NCI-H524 treated with DMSO at 0.1 percent for 48 hours (cell line): ENCODE measurements around the gene CSNK2A3.
"Not testable (repeated sequence)": the region's sequence is repeated elsewhere in the genome, so short reads cannot be mapped to it uniquely, and the experiment has no call there.

Source experiments
- DNase-seq: peaks from one replicate; lab custom pipeline; 2025; lab: John Stamatoyannopoulos, UW

CSNK2A3 gene

DNA sequence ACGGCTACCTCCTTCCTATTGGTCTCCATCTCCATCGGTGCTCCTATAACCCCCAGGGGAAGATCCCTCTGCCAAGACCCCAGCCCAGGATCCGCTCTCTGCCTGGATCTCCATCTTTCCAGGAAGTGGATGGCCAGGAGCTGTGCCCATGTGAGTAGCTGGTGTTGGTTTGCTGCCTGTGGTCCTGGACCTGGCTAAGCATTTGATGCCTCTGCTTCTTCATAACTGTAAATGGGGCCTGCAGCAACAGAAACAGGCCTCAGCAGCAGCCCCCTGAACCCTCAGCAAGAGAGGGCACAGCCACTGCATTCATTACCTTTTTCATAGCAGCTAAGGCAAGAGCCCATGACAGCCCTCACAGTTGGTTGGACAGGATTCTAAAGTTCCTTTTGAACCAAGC lies 26.6 kb upstream of the CSNK2A3 start:
- DNase-seq, result no peak

DNA sequence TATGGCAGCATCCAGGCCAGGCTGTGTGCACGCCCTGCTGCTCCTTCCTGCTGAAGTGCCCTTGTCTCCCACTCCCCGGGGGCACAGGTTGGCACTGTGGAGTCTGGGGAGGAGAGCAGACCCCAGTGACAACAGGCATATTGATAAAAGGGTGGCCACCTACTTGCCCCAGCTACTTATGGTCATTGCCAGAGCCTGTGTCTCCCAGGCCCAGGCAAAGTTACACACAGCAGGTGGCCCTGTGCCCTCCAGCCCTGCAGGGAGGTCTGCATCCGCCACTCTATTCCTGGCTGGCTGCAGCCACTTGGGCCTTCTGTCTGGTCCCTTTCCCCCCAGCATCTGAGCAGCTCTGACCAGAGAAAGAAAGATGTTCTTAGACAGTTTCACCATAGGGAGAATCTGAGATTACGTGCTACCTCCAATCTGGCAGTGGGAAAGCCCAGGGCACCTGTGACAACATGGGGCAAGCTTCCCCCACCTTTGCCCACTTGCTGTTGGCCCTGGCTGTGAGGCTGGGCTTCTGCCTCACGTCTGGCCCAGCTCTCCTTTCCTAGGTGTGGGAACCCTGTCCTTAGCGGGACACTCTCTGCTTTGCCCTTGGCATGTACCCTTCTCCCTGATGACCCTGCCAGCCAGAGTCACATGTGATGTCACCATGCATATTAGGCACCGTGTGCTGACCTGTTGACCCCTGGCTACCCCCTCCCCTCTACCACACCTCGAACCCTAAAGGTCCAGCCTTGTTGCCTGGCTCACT lies 25.3 kb upstream of the CSNK2A3 start:
- DNase-seq, result no peak

DNA sequence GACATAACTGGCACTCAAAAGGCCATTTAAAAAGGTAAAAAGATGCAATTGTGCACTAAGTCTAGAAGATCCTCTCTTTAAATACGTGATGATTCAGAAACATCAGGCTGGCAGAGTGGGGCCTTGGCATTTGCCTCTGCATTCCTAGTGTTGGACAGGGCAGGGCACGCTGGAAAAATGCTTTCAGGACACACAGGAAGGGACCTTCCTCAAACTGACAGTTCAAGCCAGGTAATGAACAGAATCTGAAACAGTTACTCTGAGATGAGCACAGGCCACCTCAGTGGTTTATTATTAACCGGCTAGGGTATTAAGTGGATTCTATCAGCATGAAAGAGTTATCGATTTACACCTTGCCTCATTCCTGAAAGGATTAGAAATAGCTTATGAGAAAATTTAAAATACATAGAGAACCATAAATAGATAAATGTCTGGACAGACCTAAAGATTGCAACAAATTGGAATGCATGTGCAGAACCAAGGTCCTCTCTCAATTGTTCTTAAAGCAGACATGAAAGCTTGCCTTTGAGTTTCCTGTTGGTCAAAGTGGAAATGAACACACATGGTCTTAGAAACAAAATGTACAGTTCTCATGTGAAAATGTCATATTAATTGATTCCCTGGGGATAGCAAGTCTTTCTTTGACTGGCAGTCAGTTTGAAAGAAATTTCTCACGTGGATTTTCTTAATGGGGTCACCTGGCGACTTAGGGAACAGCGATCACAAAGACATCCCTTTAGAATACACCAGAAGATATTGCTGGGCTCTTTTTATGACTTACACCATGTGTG lies 21.5 kb upstream of the CSNK2A3 start:
- DNase-seq, result no peak

DNA sequence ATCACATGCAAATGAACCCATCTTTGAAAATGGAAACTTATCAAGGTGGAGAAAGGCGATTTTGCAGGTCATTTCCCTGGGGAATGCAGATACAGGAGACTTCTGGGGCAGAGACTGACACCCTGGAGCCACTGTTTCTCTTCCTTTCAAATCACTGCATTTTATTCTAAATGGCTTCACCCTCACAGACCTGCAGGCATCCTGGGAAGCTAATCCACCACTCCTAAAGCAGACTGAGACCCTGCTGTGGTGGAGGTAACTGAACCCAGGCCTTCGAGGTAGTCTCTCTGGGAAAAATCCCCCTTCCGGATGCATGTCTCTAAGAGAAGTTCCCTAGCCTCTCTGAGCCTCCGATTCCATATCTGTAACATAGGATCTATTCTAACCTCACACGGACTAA lies 20.9 kb upstream of the CSNK2A3 start:
- DNase-seq, result no peak

DNA sequence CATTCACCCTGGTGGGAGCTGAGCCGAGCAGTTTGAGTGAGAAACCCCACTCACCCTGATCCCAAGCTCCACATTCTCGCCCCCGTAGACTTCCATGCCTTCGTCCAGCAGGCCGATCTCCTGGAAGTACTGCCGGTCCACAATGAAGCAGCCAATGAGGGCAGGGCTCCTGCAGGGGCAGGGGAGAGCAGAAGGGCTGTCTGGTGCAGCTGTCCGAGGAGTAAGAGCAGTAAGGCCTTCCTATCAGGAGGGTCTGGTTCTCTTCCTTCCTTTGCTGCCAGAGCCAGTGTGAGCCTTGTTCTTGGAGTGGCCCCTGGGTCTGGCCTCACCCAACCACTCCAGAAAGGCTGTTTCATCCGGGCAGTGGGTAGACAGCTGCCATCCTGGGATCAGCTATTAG lies 19.4 kb upstream of the CSNK2A3 start:
- no peak for DNase-seq

DNA sequence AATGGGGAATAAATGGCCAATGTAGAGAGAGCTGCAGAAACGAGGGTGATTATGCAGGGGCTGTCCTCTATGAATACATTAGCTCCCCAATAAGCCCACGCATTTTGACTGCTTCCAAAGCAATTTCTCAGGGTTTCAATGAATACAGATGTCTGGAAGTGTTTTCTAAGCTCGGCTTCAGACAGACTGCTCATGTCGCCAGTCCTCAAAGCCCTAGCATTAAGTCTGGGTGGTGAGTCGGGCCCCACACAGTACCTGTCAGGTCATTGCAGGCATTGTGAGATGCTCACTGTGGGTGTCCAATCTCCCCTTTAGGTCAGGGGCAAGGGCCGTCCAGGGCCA lies 17.9 kb upstream of the CSNK2A3 start:
- no peak for DNase-seq

DNA sequence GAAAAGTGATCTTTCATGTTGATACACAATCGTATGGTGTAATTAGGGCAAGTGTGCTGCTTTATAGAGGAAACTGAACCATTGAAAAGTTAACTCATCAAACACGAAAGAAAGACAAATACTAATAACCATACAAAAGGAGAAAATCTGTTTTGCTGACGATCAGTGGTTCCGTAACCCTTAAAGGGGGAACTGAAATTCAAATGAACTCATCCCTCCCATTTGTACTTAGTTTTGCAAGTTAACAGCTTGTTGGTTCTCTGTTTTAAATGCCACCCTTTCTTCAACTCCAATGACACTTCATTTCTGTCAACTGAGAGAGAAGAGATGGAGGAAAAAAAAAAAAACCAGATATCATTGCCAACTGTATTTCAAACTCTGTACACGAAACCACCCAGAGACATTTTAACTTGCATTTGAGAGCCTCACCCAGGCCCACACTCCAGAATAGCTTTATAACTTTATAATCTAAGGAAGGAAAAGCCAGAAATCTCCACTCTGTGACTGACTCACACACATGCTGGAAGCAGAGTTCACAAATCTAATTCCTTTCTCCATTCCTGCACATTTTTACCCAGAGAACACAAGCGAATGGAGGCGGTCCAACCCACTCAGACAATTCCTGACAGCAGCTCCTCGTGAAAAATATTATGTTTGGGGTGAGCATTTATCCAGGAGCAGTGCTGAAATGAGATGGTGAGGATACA lies 17.4 kb upstream of the CSNK2A3 start:
- DNase-seq, result no peak

DNA sequence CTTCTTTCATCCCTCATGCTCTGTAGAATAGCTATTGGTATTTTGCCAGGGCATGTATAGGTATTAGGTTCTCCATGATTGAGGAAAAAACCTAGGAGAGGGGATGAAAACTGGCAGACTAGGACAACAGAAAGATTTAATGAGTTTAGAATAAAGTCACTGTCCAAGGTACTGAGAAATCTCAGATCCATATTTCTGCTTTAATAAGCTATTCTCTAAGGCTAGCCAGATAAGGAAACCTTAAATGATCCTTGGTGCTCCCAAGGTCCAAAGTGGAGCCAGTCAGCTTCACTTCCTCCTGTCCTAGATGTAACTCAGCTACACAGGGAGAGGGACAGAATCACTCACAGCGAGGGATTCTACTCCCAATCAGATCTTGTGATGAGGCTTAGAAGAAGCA lies 13.7 kb upstream of the CSNK2A3 start:
- no peak for DNase-seq

DNA sequence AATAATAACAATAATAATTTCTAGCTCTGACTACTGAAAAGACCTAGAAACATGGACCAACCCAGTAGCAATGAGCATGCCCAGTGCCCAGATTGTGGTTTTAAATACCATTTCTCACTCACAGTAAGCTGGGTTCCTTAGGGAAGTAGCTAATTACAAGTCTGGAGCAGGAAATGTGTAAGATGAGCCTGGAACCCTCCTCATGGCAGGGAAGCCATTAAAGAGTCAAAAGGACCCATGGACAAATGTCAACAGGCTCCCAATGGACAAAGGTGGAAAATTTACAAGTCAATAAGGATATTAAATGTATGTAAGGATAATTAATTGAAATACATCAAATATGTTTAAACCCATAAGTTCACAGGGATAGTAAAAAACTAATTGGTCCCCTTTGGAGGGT lies 10.6 kb upstream of the CSNK2A3 start:
- DNase-seq, result no peak

DNA sequence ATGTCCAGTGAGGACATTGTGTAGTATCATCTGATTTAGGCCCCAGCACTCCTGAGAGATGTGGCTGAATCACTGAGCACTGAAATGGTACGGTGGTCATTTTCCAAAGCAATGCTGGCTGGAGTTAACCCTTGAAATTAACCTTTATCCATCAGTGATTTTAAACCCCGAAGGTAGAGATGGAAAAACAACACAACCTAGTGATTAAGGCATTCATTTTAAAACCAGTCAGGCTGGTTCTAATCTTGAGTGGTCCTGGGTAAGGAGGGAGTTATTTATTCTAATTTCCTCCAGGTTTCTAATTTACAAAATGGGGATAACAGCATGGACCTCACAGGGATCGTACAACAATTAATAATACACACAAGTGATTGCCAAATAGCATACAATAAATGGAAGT lies 6.6 kb upstream of the CSNK2A3 start:
- no peak for DNase-seq

DNA sequence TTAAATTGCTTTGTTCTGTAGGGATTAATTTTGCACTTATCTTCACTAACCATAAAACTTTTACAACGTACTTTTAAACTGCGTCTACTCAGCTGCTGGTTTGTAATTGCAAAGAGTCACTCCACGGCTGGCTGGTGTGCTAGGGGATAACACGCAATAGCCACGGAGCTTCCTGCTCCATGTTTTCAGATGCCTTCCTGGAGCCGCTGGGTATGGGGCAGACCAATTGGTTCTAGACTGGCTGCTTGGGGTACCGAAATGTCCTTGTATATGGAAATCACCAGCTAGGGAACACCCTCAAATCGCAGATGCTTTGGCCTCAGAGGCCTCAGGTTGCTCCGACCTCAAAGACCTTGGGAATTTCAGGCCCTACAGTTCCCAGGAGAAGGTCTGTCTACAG lies 3.8 kb upstream of the CSNK2A3 start:
- DNase-seq, result no peak

DNA sequence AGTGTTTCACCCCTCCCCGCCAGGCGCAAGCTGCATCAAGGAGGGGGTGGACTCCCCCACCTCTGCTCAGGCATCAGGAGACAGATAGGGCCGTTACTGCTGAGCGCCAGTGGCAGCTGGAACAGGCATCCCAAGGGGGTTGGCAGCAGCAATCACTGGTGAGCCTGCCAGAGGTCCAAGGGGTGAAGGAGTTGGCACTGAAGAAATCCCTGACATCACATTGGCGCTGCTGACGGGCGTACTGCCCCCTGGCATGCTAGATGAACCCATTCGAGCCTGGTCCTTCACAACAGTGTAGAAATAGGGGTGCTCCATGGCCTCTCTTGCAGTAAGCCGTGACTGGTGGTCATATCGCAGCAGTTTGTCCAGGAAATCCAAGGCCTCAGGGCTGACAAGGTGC lies 1.2 kb downstream of the CSNK2A3 start:
- not testable (repeated sequence) for DNase-seq

DNA sequence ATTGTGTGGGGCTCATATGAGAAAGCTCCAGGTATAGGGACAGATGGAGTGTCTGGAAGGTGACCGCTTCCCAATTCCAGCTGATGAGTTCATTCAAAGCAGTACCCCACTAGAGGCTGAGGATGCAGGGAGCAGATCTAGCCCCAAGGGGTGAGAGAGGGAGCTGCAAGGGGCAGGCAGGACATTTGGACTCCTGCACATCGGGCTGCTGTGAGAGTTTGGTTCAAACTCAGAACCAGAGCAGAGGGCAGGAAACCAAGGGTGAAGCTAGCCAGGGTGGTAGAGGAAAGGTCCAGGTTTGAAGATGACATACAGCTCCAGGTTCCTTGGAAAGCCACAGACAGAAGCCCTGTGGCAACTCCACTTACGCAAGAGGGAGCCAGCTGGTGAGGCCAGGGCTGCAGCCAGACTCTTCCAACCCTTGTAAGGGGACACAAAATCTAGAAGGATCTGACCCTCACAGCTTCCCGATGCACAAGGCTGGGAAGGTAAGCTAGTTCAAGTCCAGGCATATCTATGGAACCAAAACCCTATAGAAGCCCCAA lies 1.9 kb downstream of the CSNK2A3 start:
- no peak for DNase-seq

DNA sequence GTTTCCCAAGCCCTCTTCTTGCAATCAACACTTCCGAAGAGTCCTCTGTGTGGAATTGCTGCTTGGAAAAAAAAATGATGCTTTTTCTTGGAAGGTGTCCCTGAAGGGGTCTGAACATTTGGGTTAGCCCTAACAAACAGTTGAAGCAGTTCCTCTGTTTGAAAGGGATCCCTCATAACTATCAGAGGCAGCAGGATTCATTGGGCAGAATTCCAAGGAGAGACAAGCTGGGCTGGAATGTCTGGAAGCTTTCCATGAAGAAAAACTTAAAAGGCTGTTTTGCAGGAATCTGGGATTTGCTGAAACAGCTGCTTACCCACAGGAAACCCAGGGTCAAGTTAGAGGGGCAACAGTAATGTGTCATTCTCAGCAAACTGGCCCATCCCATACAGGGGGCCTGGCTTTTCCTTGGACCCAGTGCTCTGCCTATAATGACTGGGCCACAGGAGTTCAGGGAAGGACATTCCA lies 3.1 kb downstream of the CSNK2A3 start:
- no peak for DNase-seq

DNA sequence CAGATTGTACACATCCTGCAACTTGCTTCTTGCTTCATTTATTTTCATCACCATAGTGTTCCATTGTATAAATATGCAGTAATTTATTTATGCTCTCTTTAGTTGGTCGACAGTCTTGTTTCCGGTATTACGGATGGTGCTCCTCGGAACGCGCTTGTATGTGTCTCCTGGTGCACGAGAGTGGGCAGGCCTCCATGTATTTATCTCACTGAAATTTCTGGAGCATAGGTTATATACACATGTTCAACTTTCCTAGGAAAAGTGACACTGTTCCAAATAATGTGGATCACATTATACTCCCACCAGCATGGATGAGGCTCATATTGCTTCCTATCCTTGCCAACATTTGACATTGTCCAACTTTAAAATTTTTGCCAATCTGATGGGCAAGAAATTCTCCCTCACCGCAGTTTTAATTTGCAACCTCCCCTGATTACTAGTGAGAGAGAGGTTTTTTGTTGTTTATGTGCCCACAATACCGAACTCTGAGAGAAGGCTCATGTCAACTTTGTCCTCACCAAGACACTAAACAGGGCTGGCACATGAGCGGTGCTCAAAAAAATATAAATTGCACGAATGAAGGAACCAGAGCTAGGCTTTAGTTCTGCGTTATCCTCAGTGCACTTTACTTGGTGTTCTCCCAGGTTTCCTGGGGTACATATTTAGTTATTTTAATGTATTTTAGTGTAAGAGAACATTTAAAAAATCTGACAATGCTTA lies 3.8 kb downstream of the CSNK2A3 start:
- DNase-seq, result no peak

DNA sequence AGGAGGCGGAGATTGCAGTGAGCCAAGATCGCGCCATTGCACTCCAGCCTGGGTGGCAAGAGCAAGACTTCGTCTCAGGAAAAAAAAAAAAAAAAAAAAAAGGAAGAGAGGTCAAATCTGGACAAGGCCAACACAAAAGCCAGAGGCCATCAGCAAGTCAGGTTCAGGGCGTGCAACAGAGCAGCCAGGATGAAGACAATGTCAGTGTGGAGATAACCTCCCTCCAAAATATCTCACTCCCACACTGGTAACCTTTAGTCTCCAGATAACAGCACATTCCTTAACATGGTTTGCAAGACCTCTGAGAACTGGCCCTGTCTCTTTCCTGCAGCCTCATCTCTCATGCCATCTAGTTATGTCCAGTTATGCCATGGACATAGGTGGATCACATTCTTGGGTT lies 4.7 kb downstream of the CSNK2A3 start:
- DNase-seq, result no peak

DNA sequence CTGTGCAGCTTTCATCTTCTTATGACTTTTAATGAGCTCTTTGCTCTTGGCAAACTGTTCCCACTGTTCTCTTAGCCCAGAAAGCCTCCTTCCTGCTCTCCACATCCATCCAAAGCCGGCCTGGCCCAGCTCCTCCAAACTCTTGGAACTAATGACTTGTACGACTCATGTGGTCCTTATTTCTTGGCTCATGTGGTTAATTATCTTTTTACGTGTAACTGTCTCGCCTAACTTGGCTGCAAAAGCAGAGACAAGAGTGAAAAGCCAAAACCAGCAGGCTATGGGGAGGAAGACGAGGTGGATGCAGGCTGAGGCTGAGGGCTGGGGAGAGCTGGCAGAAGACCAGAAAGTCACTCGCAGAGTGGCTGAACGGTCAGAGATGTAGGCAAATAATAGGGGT lies 5.5 kb downstream of the CSNK2A3 start:
- no peak for DNase-seq

DNA sequence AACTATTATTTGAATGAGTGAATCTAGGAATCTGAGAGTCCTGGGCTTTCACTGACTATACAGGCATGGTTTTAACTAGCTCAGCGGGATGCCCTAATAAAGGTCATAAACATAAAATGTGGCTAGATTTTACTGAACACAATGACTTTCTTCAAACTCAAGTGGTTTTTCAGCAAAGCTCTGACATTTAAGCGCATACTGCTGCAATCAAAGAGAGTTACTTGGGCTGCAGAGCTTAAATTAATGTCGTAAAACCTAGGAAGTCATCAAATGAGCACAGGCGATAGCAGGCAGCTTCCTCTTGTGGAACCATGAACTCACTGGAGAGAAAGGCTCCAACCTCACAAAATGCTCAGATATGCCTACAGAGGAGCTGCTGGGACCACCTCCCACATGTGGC lies 6.7 kb downstream of the CSNK2A3 start:
- no peak for DNase-seq

DNA sequence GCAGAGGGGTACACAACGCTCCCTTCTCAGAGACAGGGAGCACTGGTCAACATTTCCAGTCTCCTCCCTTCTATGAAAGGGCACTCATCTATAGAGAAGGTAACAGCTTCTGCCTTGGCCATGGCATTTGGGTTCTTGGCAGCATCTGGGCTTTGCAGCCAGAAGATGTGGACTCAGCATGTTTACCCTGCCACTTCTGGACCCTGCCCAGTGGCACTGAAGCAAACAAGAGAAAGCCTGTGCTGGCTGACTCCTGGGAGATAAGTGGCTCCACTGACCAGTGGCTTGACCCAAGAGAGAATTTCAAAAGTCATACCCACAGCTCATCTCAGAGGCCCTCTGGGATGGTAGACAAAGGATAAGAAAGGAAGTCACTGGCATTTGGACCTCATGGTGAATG lies 8.0 kb downstream of the CSNK2A3 start:
- DNase-seq, result no peak

DNA sequence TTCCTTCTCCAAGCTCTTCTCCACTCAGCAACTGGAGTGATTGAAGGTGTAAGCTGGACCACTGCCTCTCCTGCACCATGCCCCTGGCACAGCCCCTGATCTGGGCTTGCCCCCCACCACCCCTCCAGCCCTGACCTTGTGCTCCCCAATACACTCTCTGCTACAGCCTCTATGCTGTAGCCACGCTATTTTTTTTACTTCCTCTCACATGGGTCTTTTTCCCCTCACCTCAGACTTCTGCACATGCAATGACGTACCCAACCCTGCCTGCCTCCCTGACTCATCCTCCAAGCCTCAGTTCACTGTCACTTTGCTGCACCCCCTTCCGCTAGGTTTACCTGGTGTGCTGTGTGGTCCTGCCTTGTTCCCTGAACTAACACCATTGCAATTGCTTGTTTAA lies 9.0 kb downstream of the CSNK2A3 start:
- DNase-seq, result no peak

DNA sequence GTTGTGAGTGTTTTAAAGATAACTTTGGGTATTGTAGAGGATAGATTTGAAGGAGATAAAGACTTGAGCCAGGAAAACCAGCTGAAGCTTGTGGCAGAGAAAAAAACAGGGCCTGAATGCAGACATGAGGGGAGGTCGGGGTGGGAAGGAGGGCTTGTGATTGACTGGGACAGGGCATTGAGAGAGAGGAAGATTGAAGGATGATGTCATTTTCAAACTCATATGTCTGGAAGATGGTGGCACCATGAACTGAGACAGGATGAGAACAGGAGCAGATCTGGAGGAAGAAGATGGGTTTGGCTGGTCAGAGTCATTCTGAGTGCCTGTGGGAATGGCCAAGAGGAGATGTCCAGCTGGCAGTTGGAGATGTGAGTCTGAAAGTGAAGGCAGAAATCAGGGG lies 14.7 kb downstream of the CSNK2A3 start:
- no peak for DNase-seq

DNA sequence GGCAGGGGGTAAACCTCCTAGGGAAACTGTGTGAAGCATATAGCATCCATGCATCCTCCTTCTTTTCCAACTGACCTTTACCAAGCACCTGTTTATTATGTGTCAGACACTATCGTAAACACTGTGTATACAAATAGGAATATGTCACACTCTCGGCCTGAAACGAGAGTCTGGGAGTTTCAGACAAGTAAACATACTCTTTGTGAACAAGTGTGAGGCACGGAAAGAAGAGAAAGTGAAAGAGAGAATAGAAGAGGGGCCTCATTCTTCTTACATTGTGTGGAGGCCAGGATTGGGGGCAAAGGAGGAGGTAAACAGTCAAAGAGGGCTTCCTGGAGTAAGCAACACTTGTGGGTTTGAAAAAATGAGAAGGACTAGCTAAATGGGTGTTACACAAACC lies 16.4 kb downstream of the CSNK2A3 start:
- no peak for DNase-seq
